H9 (cell line): ENCODE results near the gene FREM1. TPM values are rescaled to one million over a fixed set of nuclear protein-coding genes. Genes with fewer than 3 reads are reported as not detected.

Source experiments
- DNase-seq: peaks from one replicate; pipeline ENCODE4 v3.0.0-alpha.2; 2017
- H2AFZ ChIP-seq: one replicate; pipeline ENCODE4 v1.6.1; 2013; ENCODE audit warnings: mild to moderate bottlenecking, low read length, control low read depth, moderate library complexity
- H2AK5ac ChIP-seq: 2 replicates; pipeline ENCODE4 v1.6.1; 2013; ENCODE audit warnings: low read length, control low read depth, mixed read lengths; ENCODE audit not compliant: insufficient read length
- H2BK120ac ChIP-seq: one replicate; pipeline ENCODE4 v1.6.1; 2013; ENCODE audit warnings: low read depth, mild to moderate bottlenecking, low read length, control low read depth, inconsistent platforms; ENCODE audit not compliant: poor library complexity, severe bottlenecking
- H2BK12ac ChIP-seq: 2 replicates; pipeline ENCODE4 v1.6.1; 2013; ENCODE audit warnings: low read length, control low read depth, mixed read lengths, low read depth; ENCODE audit not compliant: insufficient read length
- H2BK15ac ChIP-seq: 2 replicates; pipeline ENCODE4 v1.6.1; 2013; ENCODE audit warnings: low read depth, low read length, control low read depth
- H2BK20ac ChIP-seq: one replicate; pipeline ENCODE4 v1.6.1; 2013; ENCODE audit warnings: low read depth, mild to moderate bottlenecking, low read length, control low read depth, inconsistent platforms; ENCODE audit not compliant: poor library complexity, severe bottlenecking
- H2BK5ac ChIP-seq: 2 replicates; pipeline ENCODE4 v1.6.1; 2013; ENCODE audit warnings: low read length, control low read depth, mixed read lengths; ENCODE audit not compliant: insufficient read length
- H3K14ac ChIP-seq: 2 replicates; pipeline ENCODE4 v1.6.1; 2013; ENCODE audit warnings: low read length, control low read depth; ENCODE audit not compliant: insufficient read depth
- H3K18ac ChIP-seq: 2 replicates; pipeline ENCODE4 v1.6.1; 2013; ENCODE audit warnings: low read depth, mild to moderate bottlenecking, mixed read lengths, low read length, control low read depth; ENCODE audit not compliant: insufficient read length
- H3K23ac ChIP-seq: 2 replicates; pipeline ENCODE4 v1.6.1; 2013; ENCODE audit warnings: low read length, control low read depth, mixed read lengths, low read depth; ENCODE audit not compliant: insufficient read length
- H3K23me2 ChIP-seq: 2 replicates; pipeline ENCODE4 v1.6.1; 2013; ENCODE audit warnings: low read depth, mild to moderate bottlenecking, mixed read lengths, low read length, control low read depth; ENCODE audit not compliant: insufficient read length, poor library complexity, severe bottlenecking
- H3K27ac ChIP-seq: 2 replicates; pipeline ENCODE4 v1.5.1; 2013; ENCODE audit warnings: low read length, control low read depth, mixed read lengths, low read depth; ENCODE audit not compliant: insufficient read length
- H3K27me3 ChIP-seq: 2 replicates; pipeline ENCODE4 v1.6.1; 2013; ENCODE audit warnings: low read length, control low read depth, inconsistent platforms; ENCODE audit not compliant: insufficient read depth
- H3K4ac ChIP-seq: 2 replicates; pipeline ENCODE4 v1.6.1; 2013; ENCODE audit warnings: low read depth, mild to moderate bottlenecking, control low read depth, inconsistent platforms, low read length, moderate library complexity
- H3K4me1 ChIP-seq: 2 replicates; pipeline ENCODE4 v1.6.1; 2013; ENCODE audit warnings: low read length, control low read depth, inconsistent platforms; ENCODE audit not compliant: insufficient read depth
- H3K4me2 ChIP-seq: 2 replicates; pipeline ENCODE4 v1.6.1; 2013; ENCODE audit warnings: low read length, control low read depth, mixed read lengths; ENCODE audit not compliant: insufficient read length, insufficient read depth
- H3K56ac ChIP-seq: 2 replicates; pipeline ENCODE4 v1.6.1; 2013; ENCODE audit warnings: low read depth, mild to moderate bottlenecking, mixed read lengths, low read length, control low read depth; ENCODE audit not compliant: insufficient read length
- H3K79me1 ChIP-seq: 2 replicates; pipeline ENCODE4 v1.6.1; 2013; ENCODE audit warnings: low read depth, mild to moderate bottlenecking, moderate library complexity, low read length, control low read depth, inconsistent platforms; ENCODE audit not compliant: insufficient read depth, poor library complexity, severe bottlenecking
- H3K79me2 ChIP-seq: 2 replicates; pipeline ENCODE4 v1.6.1; 2013; ENCODE audit warnings: low read length, control low read depth, inconsistent platforms; ENCODE audit not compliant: insufficient read depth
- H3K9ac ChIP-seq: 2 replicates; pipeline ENCODE4 v1.6.1; 2013; ENCODE audit warnings: low read length, control low read depth, mixed read lengths; ENCODE audit not compliant: insufficient read length; ENCODE audit errors: extremely low read depth
- H3K9me3 ChIP-seq: one replicate; pipeline ENCODE4 v1.6.1; 2013; ENCODE audit warnings: low read depth, low read length, inconsistent platforms; ENCODE audit not compliant: control insufficient read depth
- H3T11ph ChIP-seq: one replicate; pipeline ENCODE4 v1.6.1; 2013; ENCODE audit warnings: mild to moderate bottlenecking, low read length, control low read depth, inconsistent platforms
- H4K20me1 ChIP-seq: one replicate; pipeline ENCODE4 v1.6.1; 2013; ENCODE audit not compliant: control insufficient read depth, insufficient read length, insufficient read depth
- H4K5ac ChIP-seq: 2 replicates; pipeline ENCODE4 v1.6.1; 2013; ENCODE audit warnings: low read depth, mild to moderate bottlenecking, mixed read lengths, low read length, control low read depth; ENCODE audit not compliant: insufficient read length
- H4K8ac ChIP-seq: replicated peaks from 2 replicates; pipeline ENCODE4 v1.6.1; 2013; ENCODE audit warnings: low read length, control low read depth, mixed read lengths, low read depth; ENCODE audit not compliant: insufficient read length
- H4K91ac ChIP-seq: 2 replicates; pipeline ENCODE4 v1.6.1; 2013; ENCODE audit warnings: low read depth, mild to moderate bottlenecking, moderate library complexity, mixed read lengths, low read length, control low read depth; ENCODE audit not compliant: insufficient read length
- H3K27ac Mint-ChIP-seq, 3 experiments: 2 replicates in 2 of 3; 3 replicates in 1 of 3; pipeline ENCODE4 v1.8.0; 2020 to 2021; ENCODE audit warnings: mixed read lengths in 3 of 3, mild to moderate bottlenecking in 1 of 3, moderate library complexity in 1 of 3
- H3K27me3 Mint-ChIP-seq: 2 replicates; pipeline ENCODE4 v1.8.0; 2021; ENCODE audit warnings: low read depth, mild to moderate bottlenecking, moderate library complexity, mixed read lengths
- H3K36me3 Mint-ChIP-seq, 3 experiments: 2 replicates in 2 of 3; 3 replicates in 1 of 3; pipeline ENCODE4 v1.8.0; 2020 to 2021; ENCODE audit warnings: low read depth in 3 of 3, mixed read lengths in 3 of 3; ENCODE audit not compliant: insufficient read depth in 1 of 3
- H3K4me1 Mint-ChIP-seq, 2 experiments: 2 replicates each; pipeline ENCODE4 v1.8.0; 2020; ENCODE audit warnings: mixed read lengths in 2 of 2
- H3K4me3 Mint-ChIP-seq, 2 experiments: 2 replicates in 1 of 2; 3 replicates in 1 of 2; pipeline ENCODE4 v1.8.0; 2020 to 2021; ENCODE audit warnings: mild to moderate bottlenecking in 2 of 2, mixed read lengths in 2 of 2, moderate library complexity in 1 of 2
- H3K9me3 Mint-ChIP-seq, 2 experiments: 2 replicates in 1 of 2; 3 replicates in 1 of 2; pipeline ENCODE4 v1.8.0; 2020; ENCODE audit warnings: mild to moderate bottlenecking in 2 of 2, mixed read lengths in 2 of 2, moderate library complexity in 1 of 2
- WGBS: extraction: QIAGEN DNeasy Blood & Tissue Kit; methylation state at CpG from one replicate; pipeline ENCODE4 v1.1.7; 2013; ENCODE audit warnings: missing lambda C conversion rate, low lambda C conversion rate, mixed read lengths; ENCODE audit not compliant: insufficient read length; ENCODE audit errors: extremely low coverage; 5-methylcytosine and 5-hydroxymethylcytosine counted together
- total RNA-seq: library from RNA; stranded (reverse); gene quantifications from 2 replicates; pipeline ENCODE4 v1.2.1, GENCODE V29; 2021
- TF ChIP-seq, protein P1 (sequence below): fragments of 200-600 bp; sonication (generic); conservative IDR thresholded peaks from 3 replicates; pipeline ENCODE4 v1.8.0; 2021; ENCODE audit warnings: antibody characterized with exemption, mild to moderate bottlenecking

FREM1 gene
- total RNA-seq, 1 experiment from 2014 or later: 0.44 TPM

GRCh38 chr9:14823800-14824199, 86.4 kb downstream of the FREM1 start:
- Histone ChIP-seq H2BK120ac (no peak overlapping the region), H3K18ac (no peak overlapping the region), H3T11ph (no peak overlapping the region), H3K79me2 (no peaks in the 10 kb centered on the region), H3K23ac (no peak overlapping the region), H4K5ac (no peak overlapping the region), H4K91ac (no peak overlapping the region), H3K27me3 (no peaks in the 10 kb centered on the region), H2BK12ac (no peak overlapping the region), H2AFZ (no peak overlapping the region), H3K56ac (no peak overlapping the region), H3K9me3 (no peaks in the 10 kb centered on the region), H2BK5ac (no peak overlapping the region), H3K79me1 (no peaks in the 10 kb centered on the region), H3K14ac (no peak overlapping the region), H4K8ac (no peak overlapping the region), H3K4me1 (no peaks in the 10 kb centered on the region), H3K23me2 (no peaks in the 10 kb centered on the region), H4K20me1 (no peaks in the 10 kb centered on the region), H3K4me2 (no peak overlapping the region), H2AK5ac (no peak overlapping the region), H3K27ac (no peak overlapping the region), H2BK20ac (no peak overlapping the region), H2BK15ac (no peak overlapping the region), H3K9ac (no peak overlapping the region), H3K4ac (no peak overlapping the region)
- TF ChIP-seq, protein P1, sequence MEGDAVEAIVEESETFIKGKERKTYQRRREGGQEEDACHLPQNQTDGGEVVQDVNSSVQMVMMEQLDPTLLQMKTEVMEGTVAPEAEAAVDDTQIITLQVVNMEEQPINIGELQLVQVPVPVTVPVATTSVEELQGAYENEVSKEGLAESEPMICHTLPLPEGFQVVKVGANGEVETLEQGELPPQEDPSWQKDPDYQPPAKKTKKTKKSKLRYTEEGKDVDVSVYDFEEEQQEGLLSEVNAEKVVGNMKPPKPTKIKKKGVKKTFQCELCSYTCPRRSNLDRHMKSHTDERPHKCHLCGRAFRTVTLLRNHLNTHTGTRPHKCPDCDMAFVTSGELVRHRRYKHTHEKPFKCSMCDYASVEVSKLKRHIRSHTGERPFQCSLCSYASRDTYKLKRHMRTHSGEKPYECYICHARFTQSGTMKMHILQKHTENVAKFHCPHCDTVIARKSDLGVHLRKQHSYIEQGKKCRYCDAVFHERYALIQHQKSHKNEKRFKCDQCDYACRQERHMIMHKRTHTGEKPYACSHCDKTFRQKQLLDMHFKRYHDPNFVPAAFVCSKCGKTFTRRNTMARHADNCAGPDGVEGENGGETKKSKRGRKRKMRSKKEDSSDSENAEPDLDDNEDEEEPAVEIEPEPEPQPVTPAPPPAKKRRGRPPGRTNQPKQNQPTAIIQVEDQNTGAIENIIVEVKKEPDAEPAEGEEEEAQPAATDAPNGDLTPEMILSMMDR: no peak
- no peak for DNase-seq
- H3K36me3 Mint-ChIP-seq: peaks cover 0 to 3% (median 0%) of the 10 kb centered on the region in 3 experiments; a peak in 2 of 7 replicates
- H3K27ac Mint-ChIP-seq: no peak overlapping the region
- no CpG with 5 or more reads among the region's 2 CpGs for WGBS
- no peaks in the 10 kb centered on the region for H3K4me1 Mint-ChIP-seq
- H3K27me3 Mint-ChIP-seq: no peaks in the 10 kb centered on the region
- no peaks in the 10 kb centered on the region for H3K9me3 Mint-ChIP-seq
- H3K4me3 Mint-ChIP-seq: no peak overlapping the region
